ENCODE results near the gene TARP. TPM values are rescaled to one million over a fixed set of nuclear protein-coding genes. Genes with fewer than 3 reads are reported as not detected.

The TARP gene

DNA sequence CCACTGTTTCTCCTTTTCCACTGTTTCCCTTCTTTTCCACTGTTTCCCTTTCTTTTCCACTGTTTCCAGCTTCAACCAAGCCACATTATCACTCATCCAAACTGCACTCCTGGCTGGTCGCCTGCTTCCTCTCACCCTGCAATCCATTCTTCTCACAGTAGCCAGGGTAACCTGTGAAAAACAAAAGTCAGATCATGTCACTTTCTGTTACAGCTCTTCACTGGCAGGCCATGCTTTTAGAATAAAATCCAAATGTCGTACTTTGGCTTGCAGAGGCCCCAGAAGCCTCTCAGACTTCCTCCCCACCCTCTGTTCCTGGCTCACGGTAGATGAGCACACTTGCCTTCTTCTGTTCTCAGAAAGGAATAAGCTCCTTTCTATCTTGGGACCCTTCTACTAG, 61.5 kb downstream of the TARP start:
- Histone ChIP-seq H3K4me3 (no peak overlapping the region), H3K36me3 (peaks cover 4 to 30% of the 10 kb centered on the region in 2 donors), H3K27ac (no peak overlapping the region), H3K4me1 (peaks cover 0 to 2% of the 10 kb centered on the region in 2 donors), H3K9me3 (no peaks in the 10 kb centered on the region), H3K27me3 (no peaks in the 10 kb centered on the region)
- intact Hi-C loops (cut with DNase I): no loop called here
- no peak for DNase-seq (ENCODE audit: low spot score in 2 of 2)
- no peak for TF ChIP-seq CTCF (IDR thresholded peaks at IDR 0.05)

DNA sequence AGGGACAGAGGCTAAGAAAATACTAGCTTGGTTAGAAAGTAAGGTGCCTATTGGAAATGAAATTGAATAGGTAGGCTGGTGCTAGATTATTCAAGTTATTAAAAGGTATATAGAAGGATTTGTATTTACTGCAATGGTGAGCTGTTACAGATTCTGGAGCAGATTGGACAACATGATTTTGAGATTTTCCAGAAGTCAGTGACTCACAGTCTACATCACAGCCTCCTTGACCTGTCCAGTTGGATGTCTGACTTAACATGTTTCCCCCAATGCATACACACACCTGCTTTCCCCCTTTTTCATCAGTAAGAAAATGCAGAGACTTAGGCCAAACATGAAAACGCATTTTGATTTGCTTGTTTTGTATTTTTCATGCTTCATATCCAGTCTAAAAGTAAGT, 62.0 kb downstream of the TARP start:
- no peak for TF ChIP-seq CTCF (IDR thresholded peaks at IDR 0.05)
- peaks cover 0 to 2% of the 10 kb centered on the region in 2 donors for H3K4me1 ChIP-seq
- H3K36me3 ChIP-seq: peaks cover 4 to 26% of the 10 kb centered on the region in 2 donors
- intact Hi-C loops (cut with DNase I): no loop called here
- H3K9me3 ChIP-seq: no peaks in the 10 kb centered on the region
- no peak overlapping the region for H3K4me3 ChIP-seq
- H3K27ac ChIP-seq: no peak overlapping the region
- no peaks in the 10 kb centered on the region for H3K27me3 ChIP-seq
- DNase-seq (ENCODE audit: low spot score in 2 of 2): no peak

Other genes starting within 250 kb of the TARP start
- gene STARD3NL, start 95.4 kb downstream of the TARP start, total RNA-seq: 19.7 TPM